ENCODE data around the gene PRKCH.

Gene PRKCH

GRCh38 chr14:61587081-61587713, 265.8 kb downstream of the PRKCH start:
- no peak for DNase-seq
- Mint-ChIP-seq H3K4me3 (no peak overlapping the region), H3K27me3 (no peaks in the 10 kb centered on the region), H3K27ac (no peak overlapping the region), H3K4me1 (ENCODE audit: low read depth in 2 of 2) (peaks cover 4 to 5% of the 10 kb centered on the region in 2 donors), H3K9me3 (no peaks in the 10 kb centered on the region), H3K36me3 (ENCODE audit: insufficient read depth) (peaks cover 1% of the 10 kb centered on the region)
- ATAC-seq (replicated peaks) = no peak

DNA sequence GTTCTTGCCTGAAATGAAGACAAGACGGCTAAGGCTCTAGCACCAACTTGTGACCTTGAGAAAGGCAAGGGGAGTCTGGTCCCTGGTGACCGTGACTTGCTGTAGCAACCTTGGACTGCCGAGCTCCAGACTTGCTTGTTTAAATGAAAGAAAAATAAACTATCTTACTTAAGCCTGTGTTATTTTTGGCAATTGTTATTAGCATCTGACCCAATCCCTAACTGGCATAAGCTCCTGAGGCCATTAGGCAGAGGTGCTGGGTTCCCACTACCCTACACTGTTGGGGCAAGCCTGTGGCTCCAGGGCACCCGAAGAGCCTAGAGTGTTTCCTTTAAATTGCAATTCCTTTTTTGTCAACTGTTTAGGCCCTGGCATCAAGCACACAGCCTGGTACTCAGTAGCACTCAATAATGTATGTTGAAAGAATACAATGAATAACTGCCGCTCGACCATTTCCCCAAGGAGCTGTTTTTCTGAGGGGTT, 267.1 kb downstream of the PRKCH start:
- no peak for DNase-seq
- no peak for ATAC-seq (replicated peaks)
- Mint-ChIP-seq H3K4me3 (no peak overlapping the region), H3K36me3 (ENCODE audit: insufficient read depth) (peaks cover 4% of the 10 kb centered on the region), H3K27ac (no peak overlapping the region), H3K4me1 (ENCODE audit: low read depth in 2 of 2) (peaks cover 4 to 6% of the 10 kb centered on the region in 2 donors), H3K27me3 (no peaks in the 10 kb centered on the region), H3K9me3 (no peaks in the 10 kb centered on the region)

GRCh38 chr14:61589691-61590581, 268.6 kb downstream of the PRKCH start:
- no peaks in the 10 kb centered on the region for H3K9me3 Mint-ChIP-seq
- DNase-seq (no peak), ATAC-seq (replicated peaks) (no peak)
- no peak overlapping the region for H3K27ac Mint-ChIP-seq
- no peaks in the 10 kb centered on the region for H3K27me3 Mint-ChIP-seq
- peaks cover 4% of the 10 kb centered on the region for H3K36me3 Mint-ChIP-seq (ENCODE audit: insufficient read depth)
- H3K4me1 Mint-ChIP-seq (ENCODE audit: low read depth in 2 of 2) = peaks cover 16 to 21% of the 10 kb centered on the region in 2 donors
- no peak overlapping the region for H3K4me3 Mint-ChIP-seq

- H3K36me3 Mint-ChIP-seq (ENCODE audit: insufficient read depth) = peaks cover 4% of the 10 kb centered on the region
- DNase-seq (no peak), ATAC-seq (replicated peaks) (no peak)
- H3K4me3 Mint-ChIP-seq = no peak overlapping the region
- peaks cover 21 to 29% of the 10 kb centered on the region in 2 donors for H3K4me1 Mint-ChIP-seq (ENCODE audit: low read depth in 2 of 2)
- no peaks in the 10 kb centered on the region for H3K27me3 Mint-ChIP-seq
- no peaks in the 10 kb centered on the region for H3K9me3 Mint-ChIP-seq
- H3K27ac Mint-ChIP-seq = no peak overlapping the region
Observed at GRCh38 chr14:61591862-61592261, 270.5 kb downstream of the PRKCH start.

DNA sequence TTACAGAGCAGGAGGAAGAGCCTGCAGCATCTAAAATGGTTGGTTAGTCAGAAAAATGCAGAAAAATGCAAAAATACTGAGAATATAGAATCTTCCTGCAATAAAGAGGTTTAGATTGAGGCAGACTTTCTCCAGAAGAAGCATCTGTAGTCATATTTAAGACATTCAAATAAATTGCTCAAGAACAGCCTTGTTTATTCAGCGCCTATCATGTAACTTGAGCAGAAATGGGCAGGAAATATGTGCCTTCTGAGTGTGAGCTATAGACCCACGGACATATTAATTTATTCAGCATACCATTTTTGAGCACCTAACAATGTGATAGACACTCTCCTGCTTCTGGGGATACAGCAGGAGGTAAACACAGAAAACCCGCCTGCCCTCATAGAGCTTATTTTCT, 272.0 kb downstream of the PRKCH start:
- H3K36me3 Mint-ChIP-seq (ENCODE audit: insufficient read depth) = peaks cover 4% of the 10 kb centered on the region
- H3K4me3 Mint-ChIP-seq = no peak overlapping the region
- no peak for ATAC-seq (replicated peaks)
- H3K4me1 Mint-ChIP-seq (ENCODE audit: low read depth in 2 of 2) = peaks cover 21 to 29% of the 10 kb centered on the region in 2 donors
- no peak for DNase-seq
- H3K9me3 Mint-ChIP-seq = no peaks in the 10 kb centered on the region
- no peaks in the 10 kb centered on the region for H3K27me3 Mint-ChIP-seq
- peak overlapping the region; percentile 0 to 58 for H3K27ac Mint-ChIP-seq

DNA sequence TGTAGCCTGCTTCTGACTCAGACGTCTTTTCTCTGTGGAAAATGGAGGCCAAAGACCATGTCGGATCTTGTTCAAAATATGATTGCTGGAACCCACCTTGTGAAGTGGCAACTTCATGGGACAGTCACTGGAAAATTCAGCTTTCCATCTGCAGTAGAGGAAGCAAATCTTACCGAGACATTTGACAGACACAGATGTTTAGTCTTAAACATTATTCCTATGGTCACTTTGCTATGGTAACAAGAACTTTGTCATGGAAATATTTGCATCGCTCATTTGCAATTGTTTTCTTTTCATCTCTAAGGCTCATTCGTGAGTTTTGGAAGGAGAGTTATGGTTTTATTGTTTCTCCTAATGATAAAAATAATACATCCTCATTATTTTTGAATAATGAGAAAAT, 275.6 kb downstream of the PRKCH start:
- DNase-seq (no peak), ATAC-seq (replicated peaks) (no peak)
- Mint-ChIP-seq H3K4me3 (no peak overlapping the region), H3K27ac (peak overlapping the region in 1 of 2 donors; percentile 72), H3K27me3 (no peaks in the 10 kb centered on the region), H3K9me3 (no peaks in the 10 kb centered on the region), H3K4me1 (ENCODE audit: low read depth in 2 of 2) (peaks cover 17 to 24% of the 10 kb centered on the region in 2 donors), H3K36me3 (ENCODE audit: insufficient read depth) (peaks cover 4% of the 10 kb centered on the region)

- H3K9me3 Mint-ChIP-seq = no peaks in the 10 kb centered on the region
- peak; percentile 21 for ATAC-seq (replicated peaks)
- no peak for DNase-seq
- no peaks in the 10 kb centered on the region for H3K36me3 Mint-ChIP-seq (ENCODE audit: insufficient read depth)
- no peak overlapping the region for H3K27ac Mint-ChIP-seq
- no peaks in the 10 kb centered on the region for H3K27me3 Mint-ChIP-seq
- no peak overlapping the region for H3K4me3 Mint-ChIP-seq
- H3K4me1 Mint-ChIP-seq (ENCODE audit: low read depth in 2 of 2) = peaks cover 14 to 18% of the 10 kb centered on the region in 2 donors
Observed at GRCh38 chr14:61598980-61599379, 277.6 kb downstream of the PRKCH start.

GRCh38 chr14:61599942-61600341, 278.6 kb downstream of the PRKCH start:
- ATAC-seq (replicated peaks) (peak; percentile 71), DNase-seq (no peak)
- no peaks in the 10 kb centered on the region for H3K27me3 Mint-ChIP-seq
- no peak overlapping the region for H3K27ac Mint-ChIP-seq
- H3K36me3 Mint-ChIP-seq (ENCODE audit: insufficient read depth) = no peaks in the 10 kb centered on the region
- H3K9me3 Mint-ChIP-seq = no peaks in the 10 kb centered on the region
- H3K4me3 Mint-ChIP-seq = no peak overlapping the region
- peaks cover 5 to 8% of the 10 kb centered on the region in 2 donors for H3K4me1 Mint-ChIP-seq (ENCODE audit: low read depth in 2 of 2)

Measured in effector memory CD8-positive, alpha-beta T cell (primary cell).